Neural cell (in vitro differentiated cells): ENCODE data around the gene MLLT1.

Source experiments
- CTCF ChIP-seq: fragments of 450-650 bp; IDR thresholded peaks from 2 replicates; pipeline ENCODE4 v1.5.1; 2014; ENCODE audit warnings: antibody characterized with exemption, mild to moderate bottlenecking, moderate library complexity; ENCODE audit not compliant: poor library complexity, severe bottlenecking
- EP300 ChIP-seq: fragments of 450-650 bp; conservative IDR thresholded peaks from 2 replicates; pipeline ENCODE4 v1.6.1; 2014; ENCODE audit warnings: antibody characterized with exemption, mild to moderate bottlenecking, moderate library complexity; ENCODE audit not compliant: poor library complexity, severe bottlenecking
- EZH2 ChIP-seq: fragments of 200-600, 300-800 bp; shearing (Covaris generic), sonication (generic); IDR thresholded peaks from 2 replicates; pipeline ENCODE4 v1.6.1; 2014; ENCODE audit warnings: antibody characterized with exemption, low read length, borderline replicate concordance, mild to moderate bottlenecking; ENCODE audit not compliant: insufficient read depth, poor library complexity, severe bottlenecking
- MXI1 ChIP-seq: fragments of 450-650 bp; conservative IDR thresholded peaks from 2 replicates; pipeline ENCODE4 v1.6.1; 2014; ENCODE audit warnings: antibody characterized with exemption, mild to moderate bottlenecking; ENCODE audit not compliant: poor library complexity, severe bottlenecking
- POLR2AphosphoS5 ChIP-seq: IDR thresholded peaks from 2 replicates; pipeline ENCODE4 v1.6.1; 2012
- RAD21 ChIP-seq: fragments of 450-650 bp; conservative IDR thresholded peaks from 2 replicates; pipeline ENCODE4 v1.6.1; 2014; ENCODE audit warnings: antibody characterized with exemption, mild to moderate bottlenecking, moderate library complexity
- REST ChIP-seq: IDR thresholded peaks from 2 replicates; pipeline ENCODE4 v1.6.1; 2012; ENCODE audit warnings: borderline replicate concordance
- SMC3 ChIP-seq: fragments of 450-650 bp; conservative IDR thresholded peaks from 2 replicates; pipeline ENCODE4 v1.6.1; 2014; ENCODE audit warnings: antibody characterized with exemption, mild to moderate bottlenecking, moderate library complexity; ENCODE audit not compliant: poor library complexity
- TAF1 ChIP-seq: IDR thresholded peaks from 2 replicates; pipeline ENCODE4 v1.6.1; 2012; ENCODE audit warnings: low read depth

GRCh38 chr19:6226012-6226411 is 53.8 kb downstream of the MLLT1 start:
- TF ChIP-seq POLR2AphosphoS5 (no peak), REST (no peak), CTCF (no peak), EZH2 (no peak), SMC3 (no peak), RAD21 (no peak), TAF1 (no peak), EP300 (no peak), MXI1 (no peak)
